ENCODE results near the gene GTF3C1. TPM values are rescaled to one million over a fixed set of nuclear protein-coding genes. Genes with fewer than 3 reads are reported as not detected.

The GTF3C1 gene
- polyA plus RNA-seq, 3 donors, result 97.6 to 105 (median 98.7) TPM

DNA sequence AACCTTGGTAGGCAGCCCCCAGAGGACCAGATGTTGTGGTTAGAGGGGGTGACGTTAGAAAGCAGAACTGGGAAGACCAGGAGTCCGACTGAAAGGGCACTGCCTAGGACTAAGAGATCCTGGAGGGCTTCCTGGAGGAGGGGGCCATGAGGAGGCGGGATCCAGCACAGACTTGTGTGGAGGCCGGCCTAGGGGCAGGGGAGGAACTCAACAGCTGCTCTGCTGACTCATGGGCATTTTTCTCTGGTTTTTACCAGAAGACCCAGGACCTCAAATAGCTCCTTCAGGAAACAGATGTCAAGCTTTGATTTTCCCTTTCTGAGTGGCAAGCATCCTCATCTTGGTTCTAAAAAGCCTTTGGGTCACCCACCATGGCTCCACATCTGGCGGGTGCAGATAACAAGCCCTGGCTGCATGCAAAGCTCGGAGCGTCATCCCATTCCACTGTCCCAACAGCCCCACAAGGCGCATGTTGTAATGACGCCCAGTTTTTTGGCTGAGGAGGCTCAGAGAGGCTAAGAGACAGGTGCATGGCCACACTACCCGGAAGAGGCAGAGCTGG, 118.7 kb downstream of the GTF3C1 start:
- DNase-seq, result no peak

GRCh38 chr16:27430512-27430911, 119.2 kb downstream of the GTF3C1 start:
- no peak for DNase-seq

GRCh38 chr16:27429981-27430441, 119.7 kb downstream of the GTF3C1 start:
- no peak for DNase-seq

DNA sequence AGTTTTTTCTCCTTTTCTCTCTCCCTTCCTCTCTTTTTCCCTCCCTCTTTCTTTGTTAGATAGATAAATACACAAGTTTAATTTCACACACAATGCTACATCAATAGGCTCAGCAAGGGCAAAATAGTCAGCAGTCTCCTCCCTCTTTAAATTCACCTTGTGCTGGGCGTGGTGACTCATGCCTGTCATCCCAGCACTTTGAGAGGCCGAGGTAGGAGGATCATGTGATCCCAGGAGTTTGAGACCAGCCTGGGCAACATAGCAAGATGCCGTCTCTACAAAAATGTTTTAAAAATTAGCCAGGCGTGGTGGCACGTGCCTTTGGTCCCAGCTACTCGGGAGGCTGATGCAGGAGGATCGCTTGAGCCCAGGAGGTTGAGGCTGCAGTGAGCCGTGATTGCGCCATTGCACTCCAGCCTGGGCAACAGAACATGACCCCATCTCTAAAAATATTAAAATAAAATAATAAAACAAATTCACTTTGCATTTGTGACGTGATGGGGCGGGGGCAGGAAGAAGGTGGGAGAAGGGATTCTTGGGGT, 120.3 kb downstream of the GTF3C1 start:
- no peak for DNase-seq

DNA sequence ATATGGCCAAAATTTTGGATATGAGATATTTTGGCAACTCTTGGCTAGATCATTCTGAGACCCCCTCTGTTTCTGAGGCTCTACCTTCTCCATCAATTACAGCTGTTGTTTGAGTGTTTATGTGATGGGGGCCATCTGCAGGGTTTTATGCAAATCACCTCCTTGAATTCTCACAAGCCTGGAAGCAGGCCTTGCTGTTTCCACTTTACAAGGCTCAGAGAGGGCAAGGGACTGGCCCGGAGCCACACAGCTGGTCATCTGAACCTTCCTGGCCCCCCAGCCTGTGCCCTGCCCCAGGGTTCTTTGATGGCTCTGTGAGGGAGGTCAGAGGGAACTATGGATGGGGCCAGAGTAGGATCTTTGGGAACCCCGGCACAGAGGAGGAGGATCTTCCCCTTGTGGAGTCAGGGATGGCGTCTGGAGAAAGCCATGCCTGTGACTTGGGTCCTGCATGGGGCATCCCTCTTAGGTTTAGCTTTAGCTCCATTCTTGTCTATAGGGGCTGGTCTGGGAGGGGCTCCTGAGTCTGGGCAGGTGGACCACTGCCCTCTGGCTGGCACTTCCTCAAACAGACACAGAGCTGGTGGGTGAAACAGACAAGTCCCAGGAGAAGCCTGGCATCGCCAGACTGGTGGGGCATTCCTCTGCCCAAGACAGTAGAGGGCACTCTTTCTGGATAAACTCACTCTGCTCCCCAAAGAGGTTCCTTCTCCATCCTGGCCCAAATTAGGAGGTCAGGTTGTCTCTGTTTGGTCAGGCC, 121.5 kb downstream of the GTF3C1 start:
- no peak for DNase-seq

- no peak for DNase-seq
These were observed 122.2 kb downstream of the GTF3C1 start for GRCh38 chr16:27427538-27427937.

DNA sequence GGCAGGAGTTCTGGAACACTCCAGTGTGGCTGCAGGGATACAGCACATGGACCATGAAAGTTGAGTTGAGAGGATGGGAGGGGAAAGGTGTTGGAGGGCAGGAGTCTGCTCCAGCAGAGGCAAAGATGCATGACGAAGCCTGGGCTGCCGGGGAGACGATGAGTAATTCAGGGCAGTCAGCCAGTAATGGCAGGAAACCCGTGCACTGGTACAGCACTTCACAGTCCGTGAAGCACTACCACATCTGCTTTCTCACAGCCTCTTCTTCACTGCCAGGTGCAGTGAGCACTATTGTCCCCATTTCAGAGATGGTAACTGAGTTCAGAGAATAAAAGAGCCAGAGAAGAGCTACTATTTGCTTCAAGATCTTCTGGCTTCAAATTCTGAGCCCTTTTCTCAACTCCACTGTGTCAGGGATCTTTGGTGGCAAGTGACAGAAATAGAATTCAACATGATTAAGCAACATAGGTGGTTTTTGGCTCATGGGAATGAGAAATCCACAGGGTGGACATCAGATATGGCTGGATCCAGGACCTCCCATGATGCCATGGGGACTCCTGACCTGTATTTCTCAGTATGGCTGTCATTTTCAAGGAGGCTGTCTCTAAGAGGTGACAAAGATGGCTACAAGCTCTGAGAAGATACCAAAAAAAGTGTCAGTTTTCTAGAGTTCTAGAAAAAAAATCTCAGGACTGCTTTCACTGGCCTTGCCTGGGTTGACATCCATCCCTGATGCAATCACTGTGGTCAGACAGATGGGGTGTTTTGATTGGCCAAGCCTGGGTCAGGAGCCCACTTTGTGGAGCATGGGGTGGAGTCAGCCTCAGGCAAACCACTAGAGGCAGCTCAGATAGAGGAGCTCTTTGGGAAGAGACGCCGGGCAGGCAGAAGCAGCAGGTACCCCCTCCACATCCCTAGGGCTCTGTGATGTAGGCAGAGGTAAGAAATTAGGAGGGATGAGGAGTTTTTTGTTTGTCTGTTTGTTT, 123.0 kb downstream of the GTF3C1 start:
- DNase-seq, result no peak

DNA sequence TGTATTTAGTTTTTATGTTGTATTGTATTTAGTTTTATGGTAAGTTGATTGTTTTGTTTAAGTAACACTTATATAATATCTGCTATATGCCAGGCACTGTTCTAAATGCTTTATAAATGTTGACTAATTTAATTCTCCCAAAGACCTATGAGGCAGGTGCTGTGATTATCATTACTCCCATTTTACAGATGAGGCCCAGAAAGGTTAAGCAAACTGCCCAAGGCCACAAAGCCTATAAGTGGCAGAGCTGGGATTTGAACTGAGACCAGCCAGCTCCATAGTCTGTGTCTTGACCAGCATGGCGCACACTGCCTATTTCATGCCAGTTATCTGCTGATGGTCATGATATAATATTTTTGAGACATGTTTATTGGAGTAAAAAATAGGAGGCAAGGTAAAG, 123.8 kb downstream of the GTF3C1 start:
- no peak for DNase-seq

GRCh38 chr16:27424772-27425498, 124.8 kb downstream of the GTF3C1 start:
- DNase-seq, result no peak

DNA sequence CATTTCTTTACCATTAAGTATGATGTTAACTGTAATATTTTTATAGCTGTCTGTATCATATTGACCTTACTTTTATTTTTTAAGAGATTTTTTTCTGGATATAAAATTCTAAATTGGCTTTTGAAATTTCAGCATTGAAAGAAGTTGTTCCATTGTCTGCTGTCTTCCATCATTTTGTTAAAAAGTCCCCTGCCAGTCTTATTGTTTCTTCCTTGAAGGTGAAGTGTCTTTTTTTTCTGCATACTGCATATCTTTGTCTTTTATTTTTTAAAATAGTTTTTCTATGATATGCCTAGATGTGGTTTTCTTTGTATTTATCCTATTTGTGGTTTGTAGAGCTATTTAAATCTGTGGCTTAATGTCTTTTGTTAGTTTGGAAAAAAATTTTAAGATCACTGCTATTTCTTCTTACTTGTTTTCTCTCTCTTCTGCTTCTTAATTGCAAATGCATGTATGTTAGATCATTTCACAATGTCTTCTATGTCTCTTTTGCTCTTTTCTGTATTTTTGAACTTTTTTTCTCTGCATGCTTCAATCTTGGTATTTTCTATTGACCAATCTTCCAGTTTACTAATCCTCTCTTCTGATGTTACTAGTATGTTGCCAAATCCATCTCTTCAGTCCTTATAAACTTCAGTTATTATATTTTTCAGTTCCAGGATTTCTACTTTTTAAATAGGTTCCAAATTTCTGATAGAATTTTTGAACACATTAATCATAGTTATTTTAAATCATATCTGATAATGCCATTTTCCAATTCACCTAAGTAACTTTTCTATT, 127.6 kb downstream of the GTF3C1 start:
- DNase-seq, result no peak

GRCh38 chr16:27417047-27417671, 132.6 kb downstream of the GTF3C1 start:
- DNase-seq, result no peak

DNA sequence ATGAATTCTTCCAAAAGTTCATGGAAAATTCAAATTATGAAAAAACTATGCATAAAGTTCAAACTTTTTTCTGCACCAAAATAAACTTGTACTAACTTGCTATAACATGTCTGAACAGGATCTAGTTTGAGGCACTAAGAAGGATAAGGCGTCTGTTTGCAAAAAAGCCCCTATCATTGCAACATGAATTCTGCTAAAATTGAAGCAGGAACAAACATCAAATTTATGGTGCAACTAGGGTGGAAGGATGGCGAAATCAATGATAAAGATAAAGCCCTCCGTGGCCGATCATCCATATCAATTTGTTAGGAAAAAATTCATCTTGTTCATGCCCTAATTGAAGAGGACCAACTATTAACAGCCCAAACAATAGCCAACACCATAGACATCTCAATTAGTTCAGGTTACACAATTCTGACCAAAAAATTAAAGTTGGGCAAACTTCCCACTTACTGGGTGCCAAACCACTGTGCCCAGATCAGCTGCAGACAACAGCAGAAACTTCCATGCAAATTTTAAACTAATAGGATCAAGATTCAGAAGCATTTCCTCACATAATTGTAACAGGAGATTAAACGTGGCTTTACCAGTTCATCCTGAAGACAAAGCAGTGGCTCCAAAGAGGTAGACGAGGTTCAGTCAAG, 134.8 kb downstream of the GTF3C1 start:
- DNase-seq, result no peak

- DNase-seq, result no peak
These were observed 135.8 kb downstream of the GTF3C1 start for GRCh38 chr16:27413956-27414355.

- DNase-seq, result no peak
These were observed 139.0 kb downstream of the GTF3C1 start for GRCh38 chr16:27410761-27411160.

Other genes starting within 250 kb of the GTF3C1 start
- gene IL4R, start 235.9 kb downstream of the GTF3C1 start, polyA plus RNA-seq (ENCODE audit: insufficient read length in 3 of 3), result 10 to 100 TPM; 16.4 to 24.1 (median 23.1) TPM
- gene IL21R, start 147.7 kb downstream of the GTF3C1 start, polyA plus RNA-seq (ENCODE audit: insufficient read length in 3 of 3), result under 1 TPM; 0.20 to 0.37 (median 0.29) TPM
- gene KATNIP, start 231 bp upstream of the GTF3C1 start, polyA plus RNA-seq (ENCODE audit: insufficient read length in 3 of 3), result 10 to 100 TPM; 23.5 to 30.7 (median 29.7) TPM